ENCODE measurements around the gene FIGNL2. TPM values are rescaled to one million over a fixed set of nuclear protein-coding genes. Genes with fewer than 3 reads are reported as not detected.
A peak's percentile ranks its signal among the peaks of the same experiment; 100 is the strongest.
"Not testable (repeated sequence)": the region's sequence is repeated elsewhere in the genome, so short reads cannot be mapped to it uniquely, and the experiment has no call there.

The FIGNL2 gene
- polyA plus RNA-seq, 1 donor from 2014 or later = not detected

GRCh38 chr12:51885294-51886020, 36.9 kb upstream of the FIGNL2 start:
- not testable (repeated sequence) for H3K9me3 Mint-ChIP-seq, H3K36me3 Mint-ChIP-seq, H3K27me3 Mint-ChIP-seq, H3K4me1 Mint-ChIP-seq
- Mint-ChIP-seq H3K4me3 (peak overlapping the region in 3 of 4 donors; percentile 63 to 88 (median 83)), H3K27ac (peak overlapping the region in 2 of 3 donors; percentile 69 to 76)

GRCh38 chr12:51884676-51885229, 36.2 kb upstream of the FIGNL2 start:
- peaks cover 5% of the 10 kb centered on the region for H3K27me3 Mint-ChIP-seq
- H3K9me3 Mint-ChIP-seq = peaks cover 0 to 9% (median 1%) of the 10 kb centered on the region in 3 donors
- H3K36me3 Mint-ChIP-seq = peaks cover 6% of the 10 kb centered on the region
- no peak overlapping the region for H3K27ac Mint-ChIP-seq
- peaks cover 0 to 7% (median 6%) of the 10 kb centered on the region in 3 donors for H3K4me1 Mint-ChIP-seq
- H3K4me3 Mint-ChIP-seq = peak overlapping the region in 1 of 4 donors; percentile 27

GRCh38 chr12:51883998-51884675, 35.6 kb upstream of the FIGNL2 start:
- Mint-ChIP-seq H3K4me1 (peaks cover 0 to 7% (median 6%) of the 10 kb centered on the region in 3 donors), H3K4me3 (peak overlapping the region in 1 of 4 donors; percentile 73), H3K27ac (no peak overlapping the region), H3K27me3 (peaks cover 5% of the 10 kb centered on the region), H3K36me3 (peaks cover 6% of the 10 kb centered on the region), H3K9me3 (peaks cover 0 to 9% (median 1%) of the 10 kb centered on the region in 3 donors)

GRCh38 chr12:51883295-51883694, 34.8 kb upstream of the FIGNL2 start:
- no peak overlapping the region for H3K27ac Mint-ChIP-seq
- H3K27me3 Mint-ChIP-seq = peaks cover 4% of the 10 kb centered on the region
- H3K4me1 Mint-ChIP-seq = peaks cover 0 to 7% (median 6%) of the 10 kb centered on the region in 3 donors
- peaks cover 6% of the 10 kb centered on the region for H3K36me3 Mint-ChIP-seq
- H3K9me3 Mint-ChIP-seq = peaks cover 0 to 9% (median 1%) of the 10 kb centered on the region in 3 donors
- H3K4me3 Mint-ChIP-seq = no peak overlapping the region

- peaks cover 2% of the 10 kb centered on the region for H3K27me3 Mint-ChIP-seq
- no peak overlapping the region for H3K27ac Mint-ChIP-seq
- no peak overlapping the region for H3K4me3 Mint-ChIP-seq
- no peaks in the 10 kb centered on the region for H3K4me1 Mint-ChIP-seq
- H3K9me3 Mint-ChIP-seq = no peaks in the 10 kb centered on the region
- H3K36me3 Mint-ChIP-seq = peaks cover 3% of the 10 kb centered on the region
Measured at GRCh38 chr12:51879102-51879501, 30.6 kb upstream of the FIGNL2 start.

GRCh38 chr12:51874486-51874885, 26.0 kb upstream of the FIGNL2 start:
- Mint-ChIP-seq H3K27ac (no peak overlapping the region), H3K36me3 (no peaks in the 10 kb centered on the region), H3K4me1 (peaks cover 0 to 5% (median 1%) of the 10 kb centered on the region in 3 donors), H3K4me3 (no peak overlapping the region), H3K9me3 (no peaks in the 10 kb centered on the region), H3K27me3 (peaks cover 15% of the 10 kb centered on the region)

GRCh38 chr12:51874000-51874399, 25.5 kb upstream of the FIGNL2 start:
- peaks cover 16% of the 10 kb centered on the region for H3K27me3 Mint-ChIP-seq
- no peaks in the 10 kb centered on the region for H3K36me3 Mint-ChIP-seq
- H3K4me1 Mint-ChIP-seq = peaks cover 0 to 5% (median 1%) of the 10 kb centered on the region in 3 donors
- H3K9me3 Mint-ChIP-seq = no peaks in the 10 kb centered on the region
- H3K4me3 Mint-ChIP-seq = no peak overlapping the region
- H3K27ac Mint-ChIP-seq = no peak overlapping the region

GRCh38 chr12:51873251-51873994, 24.9 kb upstream of the FIGNL2 start:
- peaks cover 0 to 5% (median 1%) of the 10 kb centered on the region in 3 donors for H3K4me1 Mint-ChIP-seq
- no peaks in the 10 kb centered on the region for H3K36me3 Mint-ChIP-seq
- H3K27ac Mint-ChIP-seq = peak overlapping the region in 1 of 3 donors; percentile 16
- no peak overlapping the region for H3K4me3 Mint-ChIP-seq
- H3K27me3 Mint-ChIP-seq = peaks cover 17% of the 10 kb centered on the region
- no peaks in the 10 kb centered on the region for H3K9me3 Mint-ChIP-seq

GRCh38 chr12:51872689-51872981, 24.1 kb upstream of the FIGNL2 start:
- H3K9me3 Mint-ChIP-seq = no peaks in the 10 kb centered on the region
- no peak overlapping the region for H3K4me3 Mint-ChIP-seq
- H3K4me1 Mint-ChIP-seq = peaks cover 0 to 5% (median 1%) of the 10 kb centered on the region in 3 donors
- H3K36me3 Mint-ChIP-seq = no peaks in the 10 kb centered on the region
- H3K27me3 Mint-ChIP-seq = peaks cover 23% of the 10 kb centered on the region
- no peak overlapping the region for H3K27ac Mint-ChIP-seq

- H3K27me3 Mint-ChIP-seq = peaks cover 23% of the 10 kb centered on the region
- H3K36me3 Mint-ChIP-seq = no peaks in the 10 kb centered on the region
- H3K4me3 Mint-ChIP-seq = no peak overlapping the region
- no peak overlapping the region for H3K27ac Mint-ChIP-seq
- no peaks in the 10 kb centered on the region for H3K9me3 Mint-ChIP-seq
- peaks cover 0 to 5% (median 1%) of the 10 kb centered on the region in 3 donors for H3K4me1 Mint-ChIP-seq
Measured at GRCh38 chr12:51871918-51872688, 23.6 kb upstream of the FIGNL2 start.

- peaks cover 25% of the 10 kb centered on the region for H3K27me3 Mint-ChIP-seq
- H3K27ac Mint-ChIP-seq = no peak overlapping the region
- no peaks in the 10 kb centered on the region for H3K9me3 Mint-ChIP-seq
- H3K4me3 Mint-ChIP-seq = no peak overlapping the region
- H3K4me1 Mint-ChIP-seq = peaks cover 0 to 5% (median 1%) of the 10 kb centered on the region in 3 donors
- no peaks in the 10 kb centered on the region for H3K36me3 Mint-ChIP-seq
Measured at GRCh38 chr12:51871126-51871525, 22.6 kb upstream of the FIGNL2 start.

- Mint-ChIP-seq H3K4me1 (peaks cover 0 to 5% (median 1%) of the 10 kb centered on the region in 3 donors), H3K27me3 (peaks cover 30% of the 10 kb centered on the region), H3K4me3 (no peak overlapping the region), H3K9me3 (no peaks in the 10 kb centered on the region), H3K27ac (no peak overlapping the region), H3K36me3 (no peaks in the 10 kb centered on the region)
Measured at GRCh38 chr12:51870504-51870903, 22.0 kb upstream of the FIGNL2 start.

GRCh38 chr12:51869931-51870330, 21.4 kb upstream of the FIGNL2 start:
- H3K9me3 Mint-ChIP-seq = no peaks in the 10 kb centered on the region
- peak overlapping the region in 1 of 4 donors; percentile 6 for H3K4me3 Mint-ChIP-seq
- H3K27ac Mint-ChIP-seq = no peak overlapping the region
- no peaks in the 10 kb centered on the region for H3K36me3 Mint-ChIP-seq
- H3K27me3 Mint-ChIP-seq = peaks cover 30% of the 10 kb centered on the region
- H3K4me1 Mint-ChIP-seq = peaks cover 0 to 5% (median 1%) of the 10 kb centered on the region in 3 donors

GRCh38 chr12:51869496-51869865, 21.0 kb upstream of the FIGNL2 start:
- peaks cover 32% of the 10 kb centered on the region for H3K27me3 Mint-ChIP-seq
- no peak overlapping the region for H3K27ac Mint-ChIP-seq
- no peaks in the 10 kb centered on the region for H3K36me3 Mint-ChIP-seq
- H3K4me1 Mint-ChIP-seq = peaks cover 0 to 7% (median 1%) of the 10 kb centered on the region in 3 donors
- H3K4me3 Mint-ChIP-seq = no peak overlapping the region
- H3K9me3 Mint-ChIP-seq = peaks cover 0 to 2% (median 0%) of the 10 kb centered on the region in 3 donors

Measured in IgD-negative memory B cell (primary cell).